Transverse colon (tissue), 4 donors: ENCODE results near the gene DNAJC12. TPM values are rescaled to one million over a fixed set of nuclear protein-coding genes. Genes with fewer than 3 reads are reported as not detected.
"Not testable (repeated sequence)": the region's sequence is repeated elsewhere in the genome, so short reads cannot be mapped to it uniquely, and the experiment has no call there.

Experiments used
- DNase-seq: peaks from one replicate; pipeline ENCODE4 v3.0.0-alpha.2; 2019
- H3K27ac ChIP-seq, 4 donors: fragments of 200-600 bp; sonication (generic); 2 replicates each; pipeline ENCODE4 v1.5.1; 2016 to 2018; ENCODE audit warnings: inconsistent platforms in 4 of 4
- H3K27me3 ChIP-seq: fragments of 200-600 bp; sonication (generic); 2 replicates; pipeline ENCODE4 v1.5.1; 2017; ENCODE audit warnings: inconsistent platforms
- H3K36me3 ChIP-seq, 4 donors: fragments of 200-600 bp; sonication (generic); 2 replicates each; pipeline ENCODE4 v1.5.1; 2017 to 2019; ENCODE audit warnings: inconsistent platforms in 4 of 4
- H3K4me1 ChIP-seq, 4 donors: fragments of 200-600 bp; sonication (generic); 2 replicates each; pipeline ENCODE4 v1.5.1; 2017 to 2020; ENCODE audit warnings: inconsistent platforms in 4 of 4
- H3K4me3 ChIP-seq, 4 donors: fragments of 200-600 bp; sonication (generic); 1 replicate in 1 of 4; 2 replicates in 3 of 4; pipeline versions ENCODE4 v1.5.1 to v1.6.1; 2017 to 2019; ENCODE audit warnings: inconsistent platforms in 4 of 4
- H3K9me3 ChIP-seq, 2 donors: fragments of 200-600 bp; sonication (generic); 2 replicates each; pipeline ENCODE4 v1.5.1; 2017 to 2019; ENCODE audit warnings: inconsistent platforms in 2 of 2
- EP300 ChIP-seq: sonication (generic); formaldehyde crosslinking; IDR thresholded peaks from one replicate; pipeline ENCODE4 v1.6.1; 2017; ENCODE audit warnings: antibody characterized with exemption, low read depth
- POLR2A ChIP-seq: fragments of 450-650 bp; IDR thresholded peaks from one replicate; pipeline ENCODE4 v1.6.1; 2016; ENCODE audit warnings: antibody characterized with exemption, mild to moderate bottlenecking, moderate library complexity
- POLR2AphosphoS5 ChIP-seq, 3 donors: sonication (generic); formaldehyde crosslinking; IDR thresholded peaks; one replicate each; pipeline ENCODE4 v1.6.1; 2016; ENCODE audit warnings: antibody characterized with exemption in 3 of 3
- WGBS, 2 donors: methylation state at CpG; one replicate each; pipeline ENCODE4 v1.1.5; 2018; ENCODE audit warnings: low coverage in 1 of 2; 5-methylcytosine and 5-hydroxymethylcytosine counted together
- in situ Hi-C, 4 donors: fragments of 200-750 bp; cut with MboI; loops; one replicate each; pipeline versions ENCODE4 v1.15.0 to v1.15.1; 2017; ENCODE audit warnings: low sequenced_read_pairs in 3 of 4, low pct_ligation_motif_present in 1 of 4, low pct_unique_long_range_greater_than_20kb in 1 of 4
- intact Hi-C: fragments of 100-400 bp; cut with DNase I; formaldehyde crosslinking; loops from one replicate; pipeline ENCODE4 v1.15.1; 2023; ENCODE audit warnings: low total_unique reads
- total RNA-seq, 4 donors: library from RNA; depleted of rRNA; stranded (reverse); fragments of >200 nt; gene quantifications; one replicate each; pipeline ENCODE4 v1.1.0, GENCODE V29; 2016
- TF ChIP-seq, protein P1 (sequence below), 5 experiments: fragments of 200-600 bp in 3 of 5; fragments of 450-650 bp in 2 of 5; sonication (generic) in 3 of 5; IDR thresholded peaks; 1 replicate in 2 of 5; 2 replicates in 3 of 5; pipeline ENCODE4 v1.5.1; 2016 to 2017; ENCODE audit warnings: antibody characterized with exemption in 5 of 5, inconsistent platforms in 3 of 5, mild to moderate bottlenecking in 2 of 5, moderate library complexity in 1 of 5

DNAJC12 gene
- total RNA-seq, 4 donors from 2014 or later: 2.0 to 8.7 (median 4.4) TPM

DNA sequence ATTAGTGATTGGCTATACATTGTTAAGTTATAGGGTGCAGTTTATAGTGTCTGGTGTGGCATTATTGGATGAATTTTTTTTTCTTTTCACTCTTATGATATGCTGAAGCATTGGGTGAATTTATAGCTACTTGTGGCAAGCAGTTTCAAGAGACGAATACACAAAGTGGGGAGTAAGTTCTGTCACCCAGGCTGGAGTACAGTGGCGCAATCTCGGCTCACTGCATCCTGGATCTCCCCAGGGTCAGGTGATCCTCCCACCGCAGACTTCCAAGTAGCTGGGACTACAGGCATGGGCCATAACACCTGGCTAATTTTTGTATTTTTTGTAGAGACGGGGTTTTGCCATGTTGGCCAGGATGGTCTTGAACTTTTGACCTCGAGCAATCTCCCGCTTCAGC, 40.1 kb upstream of the DNAJC12 start:
- in situ Hi-C loops: loop anchor here in 1 of 4 donors (25.0 kb wide), 1 partner anchor 184 kb away; no protein-coding TSS in a partner anchor
- no peak overlapping the region for H3K4me3 ChIP-seq
- TF ChIP-seq EP300: no peak
- no peak for TF ChIP-seq POLR2A
- TF ChIP-seq POLR2AphosphoS5 (IDR thresholded peaks at IDR 0.05): no peak
- TF ChIP-seq, protein P1, sequence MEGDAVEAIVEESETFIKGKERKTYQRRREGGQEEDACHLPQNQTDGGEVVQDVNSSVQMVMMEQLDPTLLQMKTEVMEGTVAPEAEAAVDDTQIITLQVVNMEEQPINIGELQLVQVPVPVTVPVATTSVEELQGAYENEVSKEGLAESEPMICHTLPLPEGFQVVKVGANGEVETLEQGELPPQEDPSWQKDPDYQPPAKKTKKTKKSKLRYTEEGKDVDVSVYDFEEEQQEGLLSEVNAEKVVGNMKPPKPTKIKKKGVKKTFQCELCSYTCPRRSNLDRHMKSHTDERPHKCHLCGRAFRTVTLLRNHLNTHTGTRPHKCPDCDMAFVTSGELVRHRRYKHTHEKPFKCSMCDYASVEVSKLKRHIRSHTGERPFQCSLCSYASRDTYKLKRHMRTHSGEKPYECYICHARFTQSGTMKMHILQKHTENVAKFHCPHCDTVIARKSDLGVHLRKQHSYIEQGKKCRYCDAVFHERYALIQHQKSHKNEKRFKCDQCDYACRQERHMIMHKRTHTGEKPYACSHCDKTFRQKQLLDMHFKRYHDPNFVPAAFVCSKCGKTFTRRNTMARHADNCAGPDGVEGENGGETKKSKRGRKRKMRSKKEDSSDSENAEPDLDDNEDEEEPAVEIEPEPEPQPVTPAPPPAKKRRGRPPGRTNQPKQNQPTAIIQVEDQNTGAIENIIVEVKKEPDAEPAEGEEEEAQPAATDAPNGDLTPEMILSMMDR (IDR thresholded peaks at IDR 0.05): no peak
- H3K27ac ChIP-seq: no peak overlapping the region
- H3K4me1 ChIP-seq: no peaks in the 10 kb centered on the region
- H3K27me3 ChIP-seq: no peaks in the 10 kb centered on the region
- DNase-seq: no peak
- no peaks in the 10 kb centered on the region for H3K36me3 ChIP-seq
- no peaks in the 10 kb centered on the region for H3K9me3 ChIP-seq
- intact Hi-C loops: no loop called here
- 95 to 96% methylated on average over 3 to 7 of the region's 7 CpGs for WGBS, 2 donors

DNA sequence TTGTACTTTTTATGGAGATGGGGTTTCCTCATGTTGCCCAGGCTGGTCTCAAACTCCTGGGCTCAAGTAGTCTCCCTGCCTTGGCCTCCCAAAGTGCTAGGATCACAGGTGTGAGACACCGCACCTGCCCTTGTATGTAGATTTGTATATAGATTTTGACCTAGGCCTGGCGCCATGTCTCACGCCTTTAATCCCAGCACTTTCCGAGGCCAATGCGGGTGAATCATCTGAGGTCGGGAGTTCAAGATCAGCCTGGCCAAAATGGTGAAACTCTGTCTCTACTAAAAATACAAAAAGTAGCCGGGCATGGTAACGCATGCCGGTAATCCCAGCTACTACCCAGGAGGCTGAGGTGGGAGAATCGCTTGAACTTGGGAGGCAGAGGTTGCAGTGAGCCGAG, 39.4 kb upstream of the DNAJC12 start:
- H3K4me1 ChIP-seq, H3K9me3 ChIP-seq, H3K27me3 ChIP-seq, intact Hi-C loops, H3K36me3 ChIP-seq, DNase-seq, H3K4me3 ChIP-seq, H3K27ac ChIP-seq: not testable (repeated sequence)
- 92 to 96% methylated on average over 4 to 11 of the region's 11 CpGs for WGBS, 2 donors
- in situ Hi-C loops: loop anchor here in 1 of 4 donors (25.0 kb wide), 1 partner anchor 185 kb away; no protein-coding TSS in a partner anchor

DNA sequence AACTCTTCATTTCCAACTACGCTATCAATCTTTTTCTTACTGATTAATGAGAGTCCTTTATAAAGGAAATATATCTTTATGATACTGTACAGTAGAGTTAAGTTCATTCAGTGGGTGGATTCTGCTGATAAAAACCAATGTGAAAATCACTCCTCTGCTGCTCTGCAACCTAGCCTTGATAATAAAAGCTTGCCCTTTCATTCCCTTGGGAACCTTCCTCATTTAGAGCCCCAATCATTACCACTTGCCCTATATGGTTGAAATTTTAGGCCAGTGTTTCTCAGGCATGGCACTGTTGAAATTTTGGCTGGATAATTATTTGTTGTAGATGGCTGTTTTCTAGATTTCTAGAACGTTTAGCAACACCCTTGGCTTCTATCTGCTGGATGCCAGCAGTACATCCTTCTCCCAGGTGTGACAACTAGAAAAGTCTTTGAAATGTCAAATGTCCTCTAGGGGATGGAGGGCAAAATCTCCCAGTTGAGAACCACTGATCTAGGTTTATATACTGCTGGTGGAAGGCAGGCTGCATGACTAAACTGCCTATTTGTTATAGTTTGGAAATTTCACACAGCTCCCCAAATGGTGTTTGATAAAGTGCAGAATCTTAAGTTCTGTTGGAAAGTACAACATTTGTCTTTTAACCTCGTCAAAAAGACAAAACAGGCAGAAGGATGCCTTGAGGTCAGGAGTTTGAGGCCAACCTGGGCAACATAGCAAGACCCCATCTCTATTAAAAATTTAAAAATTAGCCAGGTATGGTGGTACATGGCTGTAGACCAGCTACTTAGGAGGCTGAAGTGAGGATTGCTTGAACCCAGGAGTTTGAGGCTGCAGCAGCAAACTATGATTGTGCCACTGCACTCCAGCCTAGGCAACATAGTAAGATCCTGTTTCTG, 37.6 kb upstream of the DNAJC12 start:
- 53 to 62% methylated on average over 3 of the region's 3 CpGs for WGBS, 2 donors
- TF ChIP-seq POLR2AphosphoS5 (IDR thresholded peaks at IDR 0.05) (no peak), POLR2A (no peak)
- TF ChIP-seq, protein P1 (IDR thresholded peaks at IDR 0.05): no peak
- Histone ChIP-seq H3K27me3 (no peaks in the 10 kb centered on the region), H3K9me3 (no peaks in the 10 kb centered on the region), H3K36me3 (no peaks in the 10 kb centered on the region), H3K4me3 (no peak overlapping the region), H3K4me1 (no peaks in the 10 kb centered on the region), H3K27ac (no peak overlapping the region)
- DNase-seq: no peak
- intact Hi-C loops: no loop called here
- in situ Hi-C loops: loop anchor here in 1 of 4 donors (25.0 kb wide), 1 partner anchor 187 kb away; no protein-coding TSS in a partner anchor

DNA sequence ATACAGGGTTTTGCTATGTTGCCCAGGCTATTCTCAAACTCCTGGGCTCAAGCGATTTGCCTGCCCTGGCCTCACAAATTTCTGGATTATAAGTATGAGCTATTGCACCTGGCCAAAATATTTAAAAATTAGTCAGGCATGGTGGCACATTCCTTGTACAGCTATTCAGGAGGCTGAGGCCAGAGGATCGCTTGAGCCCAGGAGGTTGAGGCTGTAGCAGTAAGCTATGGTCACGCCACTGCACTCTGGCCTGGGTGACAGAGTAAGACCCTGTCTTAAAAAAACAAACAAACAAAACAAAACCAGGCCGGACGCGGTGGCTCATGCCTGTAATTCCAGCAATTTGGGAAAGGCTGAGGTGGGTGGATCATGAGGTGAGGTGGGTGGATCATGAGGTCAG, 32.0 kb upstream of the DNAJC12 start:
- no peak for DNase-seq
- WGBS, 2 donors: 93% methylated on average over 5 to 6 of the region's 6 CpGs
- Histone ChIP-seq H3K27ac (no peak overlapping the region), H3K9me3 (no peaks in the 10 kb centered on the region), H3K27me3 (no peaks in the 10 kb centered on the region), H3K4me3 (no peak overlapping the region), H3K36me3 (no peaks in the 10 kb centered on the region), H3K4me1 (no peaks in the 10 kb centered on the region)
- in situ Hi-C loops: loop anchor here in 3 of 4 donors (25.0 kb wide), 2 partner anchors 292 to 442 kb away; no protein-coding TSS in a partner anchor
- TF ChIP-seq POLR2AphosphoS5 (IDR thresholded peaks at IDR 0.05) (no peak), POLR2A (no peak), EP300 (no peak)
- TF ChIP-seq, protein P1 (IDR thresholded peaks at IDR 0.05): no peak
- intact Hi-C loops: no loop called here
